ENCODE measurements around the gene PPIH. TPM values are rescaled to one million over a fixed set of nuclear protein-coding genes. Genes with fewer than 3 reads are reported as not detected.

Gene PPIH
- total and polyA plus RNA-seq, 8 donors, result 26.6 to 65.2 (median 57.9) TPM

DNA sequence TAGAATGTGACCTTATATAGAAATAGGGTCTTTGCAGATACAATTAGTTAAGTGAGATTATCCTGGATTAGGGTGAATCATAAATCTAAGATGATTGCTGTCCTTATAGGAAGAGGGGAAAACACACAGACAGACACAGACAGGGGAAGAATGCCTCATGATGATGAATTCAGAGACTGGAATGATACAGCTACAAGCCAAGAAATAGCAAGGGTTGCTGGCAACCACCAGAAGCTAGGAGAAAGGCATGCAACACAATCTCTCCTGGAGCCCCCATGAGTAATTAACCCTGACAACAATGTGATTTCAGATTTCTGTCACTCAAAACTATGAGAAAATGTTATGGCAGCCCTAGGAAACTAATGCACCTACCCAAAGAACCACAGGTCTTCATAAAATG, 19.1 kb upstream of the PPIH start:
- H3K4me3 ChIP-seq, result no peak overlapping the region
- no peak for TF ChIP-seq CTCF (IDR thresholded peaks at IDR 0.05)
- ATAC-seq, result no peak

DNA sequence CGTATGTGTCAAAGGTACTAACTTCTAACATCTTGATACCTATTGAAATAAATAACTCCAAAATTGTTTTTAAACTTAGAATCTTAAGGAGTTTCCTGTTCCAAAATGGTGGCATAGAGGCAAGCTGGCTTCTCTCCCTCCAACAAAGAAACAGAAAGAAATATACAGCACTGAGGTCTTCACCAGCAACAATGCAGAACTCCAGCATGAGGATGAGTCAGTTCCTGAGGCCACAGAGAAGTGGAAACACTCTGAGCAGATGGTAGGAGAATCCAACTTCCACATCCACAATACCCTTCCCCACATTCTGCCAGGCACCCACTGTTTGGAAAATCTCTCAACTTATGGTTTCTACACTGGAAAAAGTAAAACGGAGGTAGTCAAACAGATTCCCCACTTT, 12.2 kb upstream of the PPIH start:
- Histone ChIP-seq H3K4me3 (no peak overlapping the region), H3K9me3 (peaks cover 0 to 3% of the 10 kb centered on the region in 2 donors), H3K36me3 (peaks cover 0 to 5% of the 10 kb centered on the region in 2 donors), H3K27ac (no peak overlapping the region), H3K4me1 (no peaks in the 10 kb centered on the region), H3K27me3 (no peaks in the 10 kb centered on the region)
- DNase-seq (no peak), ATAC-seq (no peak)
- no peak for TF ChIP-seq CTCF (IDR thresholded peaks at IDR 0.05)
- intact Hi-C loops (cut with DNase I), result no loop called here

More for the DNA sequence above, 19.1 kb upstream of the PPIH start:
- Histone ChIP-seq H3K9me3 (no peaks in the 10 kb centered on the region), H3K27ac (no peak overlapping the region), H3K36me3 (no peaks in the 10 kb centered on the region), H3K27me3 (no peaks in the 10 kb centered on the region), H3K4me1 (no peaks in the 10 kb centered on the region)
- DNase-seq, result no peak
- intact Hi-C loops (cut with DNase I), result no loop called here

DNA sequence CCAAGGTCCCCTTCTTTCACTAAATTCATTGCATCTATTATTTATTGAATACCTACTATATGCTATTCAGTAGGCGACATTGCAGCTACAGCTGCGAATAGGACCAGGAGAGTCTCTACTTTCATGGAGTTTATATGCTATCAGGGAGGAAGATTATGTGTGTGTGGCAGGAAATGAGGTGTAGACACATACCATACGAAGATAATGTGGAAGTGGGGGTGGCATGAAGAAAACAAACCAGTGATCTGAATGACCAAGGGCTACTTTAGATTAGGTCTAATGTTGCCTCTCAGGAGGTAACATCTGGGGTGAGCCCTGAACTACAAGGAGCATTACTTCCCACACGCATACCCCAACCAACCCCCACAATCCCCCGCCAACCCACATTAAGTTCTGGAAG, 1.0 kb upstream of the PPIH start:
- Histone ChIP-seq H3K9me3 (no peaks in the 10 kb centered on the region), H3K4me3 (peak overlapping the region in 1 of 2 donors; percentile 84), H3K27ac (peak overlapping the region in 1 of 2 donors; percentile 85), H3K4me1 (peaks cover 0 to 19% of the 10 kb centered on the region in 2 donors), H3K27me3 (no peaks in the 10 kb centered on the region), H3K36me3 (peaks cover 0 to 10% of the 10 kb centered on the region in 2 donors)
- no peak for DNase-seq
- intact Hi-C loops (cut with DNase I), result no loop called here
- no peak for ATAC-seq
- TF ChIP-seq CTCF (IDR thresholded peaks at IDR 0.05), result no peak

DNA sequence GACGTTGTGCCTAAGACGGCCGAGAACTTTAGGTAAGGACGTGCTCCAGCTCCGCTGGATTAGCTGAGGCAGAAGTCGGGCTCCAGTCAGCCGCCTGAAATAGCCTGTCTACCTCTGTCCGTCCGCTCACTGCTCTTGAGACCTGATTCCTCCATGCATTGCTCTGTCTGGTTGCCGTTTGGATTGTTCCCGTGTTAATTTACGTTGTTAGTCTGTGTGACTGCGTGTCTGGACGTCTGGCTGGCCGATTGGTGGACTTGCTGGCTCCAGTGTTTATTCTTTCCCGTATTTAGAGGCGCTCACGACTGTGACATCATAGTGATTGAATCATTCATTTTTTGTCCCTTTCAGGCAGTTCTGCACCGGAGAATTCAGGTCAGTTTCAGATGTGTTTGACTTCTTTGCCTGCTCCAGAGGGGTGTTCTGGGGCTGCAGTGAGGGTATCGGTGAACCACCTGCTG, 684 bp downstream of the PPIH start:
- ATAC-seq (no peak), DNase-seq (no peak)
- peaks cover 0 to 19% of the 10 kb centered on the region in 2 donors for H3K4me1 ChIP-seq
- intact Hi-C loops (cut with DNase I), result no loop called here
- H3K27ac ChIP-seq, result peak overlapping the region in 1 of 2 donors; percentile 85
- no peaks in the 10 kb centered on the region for H3K27me3 ChIP-seq
- no peaks in the 10 kb centered on the region for H3K9me3 ChIP-seq
- H3K4me3 ChIP-seq, result peak overlapping the region; percentile 66 to 84
- no peak for TF ChIP-seq CTCF (IDR thresholded peaks at IDR 0.05)
- H3K36me3 ChIP-seq, result peaks cover 0 to 23% of the 10 kb centered on the region in 2 donors

DNA sequence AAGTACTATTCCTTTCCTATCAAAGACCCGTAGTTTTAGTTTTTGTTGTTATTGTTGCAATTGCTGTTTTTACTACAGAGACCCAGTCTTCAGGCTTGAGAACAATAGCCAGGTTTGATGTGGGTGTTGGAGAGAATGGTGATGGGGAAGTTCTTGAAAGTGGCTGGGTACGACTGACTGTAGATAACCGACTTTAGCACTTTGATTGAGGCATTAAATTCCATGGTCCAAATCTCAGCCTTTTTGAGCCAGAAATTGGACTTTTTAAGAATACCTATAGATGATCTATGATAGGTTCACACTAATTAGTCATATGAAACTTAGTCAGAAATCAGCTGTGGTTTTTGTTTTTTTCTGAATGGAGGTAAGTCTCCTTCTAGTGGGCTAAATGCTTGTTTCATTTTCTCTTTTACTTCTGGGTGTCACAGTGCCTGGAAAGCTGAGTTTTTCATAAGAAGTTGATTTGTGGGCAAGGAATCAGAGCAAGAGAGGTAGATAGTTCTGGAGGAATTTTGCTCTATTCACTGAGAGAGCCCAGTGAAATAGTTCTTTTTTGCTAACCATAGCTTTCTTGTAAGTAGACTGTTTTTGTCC, 2.8 kb downstream of the PPIH start:
- no peaks in the 10 kb centered on the region for H3K27me3 ChIP-seq
- intact Hi-C loops (cut with DNase I), result no loop called here

More for the DNA sequence above, 2.8 kb downstream of the PPIH start:
- H3K27ac ChIP-seq, result no peak overlapping the region
- peaks cover 0 to 44% of the 10 kb centered on the region in 2 donors for H3K36me3 ChIP-seq
- ATAC-seq, result no peak
- DNase-seq, result no peak
- H3K4me3 ChIP-seq, result no peak overlapping the region
- H3K4me1 ChIP-seq, result peaks cover 0 to 19% of the 10 kb centered on the region in 2 donors
- no peaks in the 10 kb centered on the region for H3K9me3 ChIP-seq
- no peak for TF ChIP-seq CTCF (IDR thresholded peaks at IDR 0.05)

Measured in left lung (tissue), 10 donors.